GM21367 (cell line): Measurements from ENCODE around the gene LRRIQ3.
"Not testable (repeated sequence)": the region's sequence is repeated elsewhere in the genome, so short reads cannot be mapped to it uniquely, and the experiment has no call there.

ENCODE experiments used
- ATAC-seq: cut with Tn5 transposase; IDR thresholded peaks from one replicate; pipeline ENCODE4 v1.9.1; 2021; ENCODE audit not compliant: unreplicated experiment

Gene LRRIQ3

DNA sequence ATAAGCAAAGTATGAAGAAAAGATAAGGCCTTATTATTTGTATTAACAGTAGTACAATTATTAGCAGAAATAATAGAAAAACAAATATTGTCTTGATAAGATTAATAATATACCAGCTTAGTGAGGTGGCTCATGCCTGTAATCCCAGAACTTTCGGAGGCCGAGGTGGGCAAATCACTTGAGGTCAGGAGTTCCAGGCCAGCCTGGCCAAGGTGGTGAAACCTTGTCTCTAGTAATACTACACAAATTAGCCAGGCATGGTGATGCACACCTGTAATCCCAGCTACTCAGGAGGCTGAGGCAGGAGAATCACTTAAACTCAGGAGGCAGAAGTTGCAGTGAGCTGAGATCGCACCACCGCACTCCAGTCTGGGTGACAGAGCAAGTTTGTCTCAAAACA lies 80.6 kb downstream of the LRRIQ3 start:
- not testable (repeated sequence) for ATAC-seq

DNA sequence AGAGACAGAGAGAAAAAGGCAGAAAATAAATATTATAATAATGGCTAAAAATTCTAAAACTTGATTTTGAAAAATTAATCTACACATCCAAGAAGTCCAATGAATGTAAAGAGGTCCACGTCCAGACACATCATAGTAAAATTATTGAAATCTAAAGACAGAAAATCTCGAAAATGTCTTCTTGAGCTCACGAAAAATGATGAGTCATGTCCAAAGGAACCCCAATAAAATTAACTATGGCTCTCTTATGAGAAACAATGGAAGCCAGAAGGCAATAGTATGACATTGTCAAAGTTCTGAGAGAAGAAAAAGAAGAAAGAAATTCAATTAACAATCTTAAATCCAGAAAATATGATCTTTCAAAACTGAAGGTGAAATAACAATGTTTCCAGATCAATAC lies 84.6 kb downstream of the LRRIQ3 start:
- no peak for ATAC-seq

DNA sequence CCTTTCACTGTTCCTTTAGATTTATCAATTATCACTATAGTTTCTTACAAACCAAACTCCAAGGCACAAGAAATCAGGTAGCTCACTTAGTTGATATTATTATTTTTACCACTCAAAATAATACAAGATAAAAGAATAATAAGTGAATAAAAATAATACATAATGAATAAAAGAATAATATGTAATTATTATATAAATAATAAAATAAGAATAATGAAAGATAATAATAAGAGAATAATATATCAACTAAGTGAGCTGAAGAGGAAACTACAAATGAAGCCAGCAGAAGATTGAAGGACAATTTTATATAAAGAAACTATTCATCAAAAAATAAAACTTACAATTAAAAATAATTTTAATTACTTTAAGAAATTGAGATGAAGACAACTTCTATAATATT lies 90.6 kb downstream of the LRRIQ3 start:
- no peak for ATAC-seq

DNA sequence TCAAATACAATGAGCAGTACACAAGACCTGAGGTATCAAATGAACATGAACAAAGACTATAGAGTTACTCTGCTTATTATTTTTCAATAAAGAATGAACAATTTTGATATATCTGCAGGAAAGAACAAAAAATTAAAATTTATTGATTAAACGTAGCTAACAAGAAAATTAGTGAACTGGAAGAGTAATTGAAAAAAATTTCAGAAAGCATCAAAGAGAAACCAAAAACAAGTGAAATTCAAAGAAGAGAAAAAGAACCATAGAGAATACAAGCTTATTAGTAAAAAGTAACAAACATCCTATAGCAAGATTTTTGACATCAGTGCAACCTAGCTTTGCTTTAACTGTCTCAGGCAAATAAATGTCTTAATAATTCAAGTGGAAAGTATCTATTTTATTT lies 106.6 kb downstream of the LRRIQ3 start:
- ATAC-seq, result no peak

DNA sequence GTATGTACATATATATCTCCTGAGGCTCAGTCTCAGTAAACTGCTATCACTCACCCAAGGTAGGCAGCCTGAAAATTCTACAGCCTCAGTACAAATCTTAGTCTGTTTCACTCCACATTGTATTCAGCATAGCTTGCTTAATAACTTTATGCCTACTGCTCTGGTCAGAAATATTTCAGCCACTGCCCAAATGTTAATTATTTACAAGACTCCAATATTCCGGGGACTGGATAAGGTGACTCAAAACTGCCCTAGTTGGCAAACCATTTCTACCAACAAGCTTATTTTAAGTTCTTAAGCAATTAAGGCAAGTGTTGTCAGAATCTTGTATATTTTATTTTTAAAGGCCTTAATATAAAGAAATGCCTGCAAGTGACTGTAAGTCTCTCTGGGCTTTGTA lies 114.8 kb downstream of the LRRIQ3 start:
- ATAC-seq, result no peak

DNA sequence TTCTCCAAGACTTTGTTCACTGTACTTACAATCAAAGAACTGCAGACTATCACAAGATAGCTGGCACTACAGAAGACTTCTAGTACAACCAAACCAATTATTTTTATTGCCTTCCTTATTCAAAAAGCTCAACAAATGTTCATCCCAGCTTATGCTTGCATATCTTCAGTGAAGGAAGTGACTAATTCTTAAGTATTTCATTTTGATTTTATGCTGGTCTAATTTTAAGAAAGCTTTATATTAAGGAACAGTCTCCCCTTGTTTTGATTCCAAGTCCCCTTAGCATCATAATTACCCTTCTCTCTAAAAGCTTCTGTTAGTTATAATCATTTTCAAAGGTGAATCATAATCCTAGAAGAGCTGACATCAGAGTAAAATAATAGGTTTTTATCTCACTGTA lies 132.9 kb downstream of the LRRIQ3 start:
- no peak for ATAC-seq

DNA sequence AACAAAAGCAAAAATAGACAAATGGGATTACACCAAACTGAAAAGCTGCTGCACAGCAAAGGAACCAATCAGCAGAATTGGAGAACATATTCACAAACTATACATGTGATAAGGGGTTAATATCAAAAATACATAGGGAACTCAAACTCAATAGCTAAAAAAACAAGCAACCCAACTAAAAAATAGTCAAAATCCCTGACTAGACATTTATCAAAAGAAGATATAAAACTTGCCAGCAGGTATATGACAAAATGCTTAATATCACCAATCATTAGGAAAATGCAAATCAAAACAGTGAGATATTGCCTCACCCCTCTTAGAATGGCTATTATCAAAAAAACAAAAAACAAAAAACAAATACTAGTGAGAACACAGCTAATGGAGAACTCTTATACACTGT lies 140.3 kb downstream of the LRRIQ3 start:
- ATAC-seq, result no peak

DNA sequence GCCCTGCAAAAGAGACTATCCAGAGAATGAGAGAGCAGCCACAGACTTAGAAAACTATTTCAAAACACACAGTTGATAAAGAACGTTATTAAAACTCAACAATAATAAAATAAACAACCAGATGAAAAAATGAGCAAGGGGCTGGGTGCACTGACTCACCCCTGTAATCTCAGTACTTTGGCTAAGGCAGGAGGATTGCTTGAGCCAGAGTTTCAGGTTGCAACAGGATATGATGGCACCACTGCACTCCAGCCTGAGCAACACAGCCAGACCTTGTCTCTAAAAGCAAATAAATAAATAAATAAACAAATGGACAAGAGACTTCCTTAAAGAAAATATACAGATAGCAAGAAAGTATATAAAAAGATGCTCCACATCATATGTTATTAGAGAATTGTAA lies 144.6 kb downstream of the LRRIQ3 start:
- ATAC-seq, result no peak

DNA sequence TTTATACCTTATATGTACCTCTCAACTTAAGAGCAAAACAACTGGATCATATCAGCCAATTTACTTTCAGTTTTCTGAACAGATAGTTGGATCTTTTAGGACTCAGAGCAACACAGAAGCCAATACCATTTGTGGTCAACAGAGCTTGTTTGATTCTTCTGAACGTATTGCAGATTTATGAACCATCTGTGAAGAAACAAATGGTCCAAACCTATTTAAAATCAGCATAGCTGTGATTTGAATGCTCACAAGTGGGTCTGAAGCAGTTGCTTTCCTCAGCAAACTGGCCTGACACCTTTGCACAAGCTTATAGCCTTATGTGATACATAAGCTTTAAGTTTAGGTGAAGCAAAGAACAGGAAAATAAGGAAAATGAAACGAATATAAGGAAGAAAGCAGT lies 147.6 kb downstream of the LRRIQ3 start:
- no peak for ATAC-seq

DNA sequence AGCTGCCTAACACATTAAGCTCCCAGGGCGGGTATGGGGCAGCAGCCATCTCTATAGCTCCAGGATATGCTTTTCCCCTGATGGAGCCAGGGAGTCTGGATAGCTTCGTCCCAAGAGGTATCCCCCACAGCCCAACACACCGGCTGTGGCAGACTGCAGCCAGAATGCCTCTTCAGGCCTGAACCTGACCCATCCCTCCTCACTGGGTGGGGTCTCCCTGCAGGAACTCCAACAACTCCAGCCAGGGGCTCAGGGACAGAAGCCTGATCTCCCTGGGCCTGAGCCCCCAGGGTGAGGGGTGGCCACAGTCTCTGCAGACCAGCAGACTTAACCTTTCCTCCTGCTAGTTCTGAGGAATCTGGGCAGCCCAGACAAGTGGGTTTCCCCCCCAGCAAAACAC lies 159.9 kb downstream of the LRRIQ3 start:
- no peak for ATAC-seq

DNA sequence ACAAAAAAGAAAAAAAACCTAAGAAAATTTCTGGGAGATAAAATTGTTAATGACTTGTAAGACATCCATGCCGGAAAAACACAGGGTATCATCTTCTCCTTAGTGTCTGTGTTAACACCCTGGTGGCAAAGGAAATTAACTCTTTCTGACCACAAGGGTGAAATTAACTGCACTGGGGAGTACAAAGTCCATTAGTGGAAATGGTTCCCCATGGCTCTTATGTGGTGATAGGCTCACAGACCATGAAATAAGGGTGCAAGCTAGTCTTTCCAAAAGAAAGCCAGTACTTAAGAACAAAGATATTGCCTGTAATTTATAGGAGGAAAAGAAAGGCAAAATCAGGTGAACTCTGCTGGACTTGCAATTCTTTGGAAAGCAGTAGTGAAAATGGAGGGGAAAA lies 185.4 kb downstream of the LRRIQ3 start:
- ATAC-seq, result no peak

DNA sequence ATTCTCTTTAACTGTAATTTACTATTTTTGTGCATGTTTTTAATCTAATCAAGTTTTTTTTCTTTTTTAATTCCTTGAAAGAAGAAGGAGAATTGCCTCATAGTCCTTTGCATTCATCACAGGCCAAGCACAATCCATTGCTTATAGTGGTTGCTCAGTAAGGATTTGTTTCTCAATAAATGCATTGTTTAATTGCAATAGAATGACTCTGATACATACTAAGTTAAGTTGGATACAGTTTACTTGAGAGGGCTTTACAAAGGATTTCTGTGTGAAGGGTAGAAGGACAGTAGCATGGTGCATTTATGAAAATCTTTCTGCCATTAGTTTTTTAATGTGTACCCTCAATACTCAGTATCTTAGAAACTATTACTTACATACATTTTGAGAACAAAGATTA lies 186.2 kb downstream of the LRRIQ3 start:
- ATAC-seq, result no peak

DNA sequence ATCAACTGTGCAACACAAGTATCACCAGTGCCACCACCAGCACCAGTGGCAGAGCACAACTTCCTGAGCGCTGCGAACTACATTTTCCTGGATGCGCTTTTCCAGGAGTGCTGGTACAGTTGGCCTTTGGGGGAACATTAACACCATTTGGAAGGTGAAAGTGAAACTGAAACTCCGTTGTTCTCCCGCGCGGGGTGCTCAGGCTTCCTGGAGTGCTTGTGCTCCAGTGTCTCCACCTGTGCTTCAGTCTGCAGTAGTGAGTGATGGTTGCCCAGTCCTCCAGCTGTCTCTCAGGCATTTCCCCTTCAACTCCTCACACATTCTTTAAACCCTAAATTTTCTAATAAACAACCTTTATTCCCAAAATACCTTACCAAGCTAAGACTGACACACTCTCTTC lies 187.8 kb downstream of the LRRIQ3 start:
- ATAC-seq, result no peak

DNA sequence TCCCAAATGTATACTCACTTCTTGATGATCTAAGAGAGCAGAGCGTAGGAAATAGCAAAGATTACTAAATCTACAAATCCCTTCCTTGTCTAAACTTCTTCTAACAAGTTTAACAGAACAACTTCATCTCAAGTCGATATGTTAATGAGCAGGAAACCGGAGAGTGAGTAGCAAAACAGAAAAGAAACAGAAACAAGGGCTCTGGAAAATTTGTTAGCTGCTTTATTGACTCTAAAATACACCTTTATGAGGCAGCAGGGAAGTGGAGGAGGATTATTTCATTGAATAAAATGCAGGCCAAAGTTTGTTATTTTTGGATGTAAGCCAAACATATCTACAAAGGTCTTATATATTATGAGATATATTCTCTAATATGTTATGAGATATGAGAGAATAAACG lies 192.4 kb downstream of the LRRIQ3 start:
- ATAC-seq, result no peak

DNA sequence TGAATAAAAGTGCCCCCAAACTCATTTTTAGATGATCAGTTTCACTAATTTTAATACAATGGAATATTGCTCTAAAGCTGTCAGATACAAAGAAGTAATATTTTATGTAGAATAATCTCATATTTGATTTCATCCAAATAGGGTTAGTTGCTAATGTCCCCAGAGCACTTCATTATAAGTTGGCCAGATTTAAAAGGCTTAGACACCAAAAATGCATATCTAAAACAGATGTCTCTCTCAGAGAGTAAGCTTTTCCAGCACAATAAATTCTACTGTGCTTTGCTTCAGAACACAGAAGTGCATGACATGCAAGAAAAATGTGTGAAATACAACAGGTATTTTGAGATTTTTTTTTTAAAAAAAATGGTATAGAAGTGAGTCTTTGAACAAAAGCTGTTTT lies 194.2 kb downstream of the LRRIQ3 start:
- ATAC-seq, result no peak

DNA sequence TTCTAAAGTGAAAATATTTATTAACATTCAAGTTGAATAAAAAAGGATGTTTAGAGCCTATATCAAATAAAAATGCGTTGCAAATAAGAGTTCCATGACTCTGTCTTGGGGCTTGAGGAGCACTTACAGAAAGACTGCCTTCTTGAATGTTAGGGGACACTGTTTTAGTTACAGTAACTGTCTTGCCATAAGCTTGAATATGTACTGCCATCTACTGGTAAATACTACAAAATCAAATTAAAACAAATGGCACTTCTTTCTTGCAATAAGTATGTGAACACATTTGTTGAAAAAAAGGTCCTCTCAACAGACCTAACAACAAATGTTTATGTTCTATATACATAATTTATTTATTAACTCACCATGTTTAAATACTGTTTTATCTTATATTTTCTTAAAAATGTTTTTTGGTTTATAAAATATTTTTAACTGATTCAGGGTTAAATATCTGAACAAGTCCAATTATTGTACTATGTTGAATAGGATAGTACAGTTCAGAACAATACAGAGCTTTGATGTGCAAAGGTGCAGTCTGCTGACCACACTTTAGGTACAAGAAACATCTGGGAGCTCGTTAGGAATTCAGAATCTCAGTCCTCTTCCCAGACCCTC lies 199.5 kb downstream of the LRRIQ3 start:
- ATAC-seq, result no peak

DNA sequence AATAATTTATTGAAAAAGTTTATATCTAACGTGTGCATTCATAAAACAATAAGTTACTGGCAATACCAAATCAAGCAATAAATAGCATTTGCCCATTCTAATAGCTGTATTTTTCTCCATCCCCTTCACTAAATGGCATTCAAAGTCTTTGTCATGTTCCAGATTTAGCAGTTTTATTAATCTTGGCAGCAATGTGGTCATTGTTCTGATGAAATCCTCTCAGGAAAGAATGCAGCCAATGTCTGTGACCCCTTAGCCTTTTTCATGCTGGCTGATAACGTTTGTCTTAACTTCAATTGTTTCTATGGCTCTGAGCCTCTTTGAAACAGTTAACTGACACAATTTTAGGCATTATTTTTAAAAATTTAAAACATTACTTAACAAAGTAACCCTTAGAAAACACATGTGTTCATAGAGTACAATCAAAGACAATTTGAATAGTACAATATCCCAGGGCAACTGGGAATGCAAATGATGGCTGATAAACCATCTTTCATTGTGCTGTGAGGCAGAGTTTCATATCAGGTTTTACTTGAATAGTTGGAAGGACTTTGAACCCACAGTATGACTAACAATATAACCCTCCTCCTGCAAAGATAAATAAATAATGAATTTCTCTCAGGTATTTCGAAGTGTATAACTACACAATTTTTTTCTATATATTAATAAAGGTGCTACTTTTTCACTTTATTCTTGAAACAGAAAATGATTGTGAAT lies 217.5 kb downstream of the LRRIQ3 start:
- ATAC-seq, result no peak

DNA sequence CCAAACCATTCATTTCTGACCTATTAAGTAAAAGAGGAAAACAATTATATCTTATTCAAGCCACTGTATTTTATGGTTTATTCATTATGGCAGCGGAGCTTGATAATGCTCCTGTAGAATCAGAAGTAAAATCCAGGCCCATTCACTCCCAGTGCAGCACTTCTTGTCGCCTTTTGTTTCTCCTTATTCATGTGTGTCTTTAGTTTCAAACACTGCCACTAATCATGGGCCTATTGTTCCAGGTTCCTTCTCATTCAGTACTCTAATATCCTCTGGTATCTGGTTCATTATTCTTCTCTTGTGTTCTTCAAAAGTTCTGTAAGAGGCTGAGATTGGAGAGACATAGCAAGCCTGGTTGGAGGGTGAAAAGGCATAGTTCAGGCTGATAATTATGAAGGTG lies 218.3 kb downstream of the LRRIQ3 start:
- ATAC-seq, result no peak

DNA sequence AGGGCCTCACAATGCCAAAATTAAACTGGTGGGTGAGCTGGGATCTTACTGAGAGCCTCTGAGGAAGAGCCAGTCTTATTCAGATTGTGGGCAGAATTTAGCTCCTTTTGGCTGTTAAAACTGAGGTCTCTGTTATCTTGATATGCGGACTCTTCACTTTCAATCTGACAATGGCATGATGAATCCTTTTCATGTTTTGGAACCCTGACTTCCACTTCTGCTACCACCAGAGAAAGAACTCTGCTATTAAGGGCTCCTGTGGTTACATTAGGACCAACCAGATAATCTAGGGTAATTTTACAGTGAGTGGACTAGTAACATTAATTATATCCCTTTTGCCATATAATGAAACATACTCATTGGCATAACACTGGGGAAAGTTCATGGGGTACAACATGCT lies 219.0 kb downstream of the LRRIQ3 start:
- ATAC-seq, result no peak
